Measurements from ENCODE around the gene TNNT3. TPM values are rescaled to one million over a fixed set of nuclear protein-coding genes. Genes with fewer than 3 reads are reported as not detected.
"Not testable (repeated sequence)": the region's sequence is repeated elsewhere in the genome, so short reads cannot be mapped to it uniquely, and the experiment has no call there.

The TNNT3 gene
- total and polyA plus RNA-seq, 8 donors, result 0.75 to 14.5 (median 3.1) TPM; not detected in 3

DNA sequence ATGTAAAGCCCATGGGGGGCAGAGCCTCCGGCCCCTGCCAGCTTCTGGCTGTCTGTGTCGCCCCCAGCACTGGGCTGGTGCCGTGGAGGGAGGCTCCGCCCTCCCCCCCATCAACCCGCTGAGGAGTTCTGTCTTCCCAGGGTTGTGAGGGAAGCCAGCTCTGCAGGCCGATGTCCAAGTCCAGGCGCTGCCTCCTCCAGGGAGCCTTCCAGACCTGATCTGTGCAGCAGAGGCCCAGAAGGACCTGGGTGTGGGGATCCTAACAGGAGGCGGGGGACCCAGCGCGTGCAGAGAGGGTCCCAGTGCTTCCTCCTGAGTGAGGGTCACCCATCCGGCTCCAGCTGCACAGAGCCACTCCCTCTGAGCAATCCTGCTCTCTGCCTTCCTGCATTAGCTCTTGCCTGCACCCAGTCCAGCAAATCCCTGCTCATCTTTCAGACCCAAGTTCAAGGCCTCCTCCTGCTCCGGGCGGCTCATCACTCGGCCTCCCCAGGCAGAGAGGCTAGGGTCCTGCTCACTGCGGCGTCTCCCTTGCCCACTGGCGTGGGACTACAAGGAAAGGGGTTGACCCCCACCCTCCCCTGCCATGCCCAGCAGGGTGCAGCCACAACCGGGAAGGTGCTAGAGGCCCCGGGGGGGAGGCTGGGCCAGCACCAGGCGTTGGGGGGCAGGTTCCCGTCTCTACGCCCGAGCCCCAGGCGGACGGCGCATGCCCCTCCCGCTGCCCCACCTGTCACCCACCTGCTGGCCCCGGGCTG is 44.2 kb upstream of the TNNT3 start:
- DNase-seq, result peak in 1 of 2 donors; percentile 45
- Histone ChIP-seq H3K36me3 (no peaks in the 10 kb centered on the region), H3K4me3 (peak overlapping the region in 1 of 4 donors; percentile 31), H3K27me3 (peaks cover 0 to 29% (median 0%) of the 10 kb centered on the region in 3 donors), H3K27ac (peak overlapping the region; percentile 60 to 88 (median 83)), H3K9me3 (no peaks in the 10 kb centered on the region), H3K4me1 (peaks cover 25 to 74% (median 49%) of the 10 kb centered on the region in 4 donors)
- WGBS, 5 donors, result 53 to 68% (median 59%) methylated on average over 16 to 28 of the region's 28 CpGs
- no peak for TF ChIP-seq POLR2A (IDR thresholded peaks at IDR 0.05)
- TF ChIP-seq POLR2AphosphoS5 (IDR thresholded peaks at IDR 0.05), result no peak
- no peak for TF ChIP-seq EP300 (IDR thresholded peaks at IDR 0.05)
- TF ChIP-seq, protein P1, sequence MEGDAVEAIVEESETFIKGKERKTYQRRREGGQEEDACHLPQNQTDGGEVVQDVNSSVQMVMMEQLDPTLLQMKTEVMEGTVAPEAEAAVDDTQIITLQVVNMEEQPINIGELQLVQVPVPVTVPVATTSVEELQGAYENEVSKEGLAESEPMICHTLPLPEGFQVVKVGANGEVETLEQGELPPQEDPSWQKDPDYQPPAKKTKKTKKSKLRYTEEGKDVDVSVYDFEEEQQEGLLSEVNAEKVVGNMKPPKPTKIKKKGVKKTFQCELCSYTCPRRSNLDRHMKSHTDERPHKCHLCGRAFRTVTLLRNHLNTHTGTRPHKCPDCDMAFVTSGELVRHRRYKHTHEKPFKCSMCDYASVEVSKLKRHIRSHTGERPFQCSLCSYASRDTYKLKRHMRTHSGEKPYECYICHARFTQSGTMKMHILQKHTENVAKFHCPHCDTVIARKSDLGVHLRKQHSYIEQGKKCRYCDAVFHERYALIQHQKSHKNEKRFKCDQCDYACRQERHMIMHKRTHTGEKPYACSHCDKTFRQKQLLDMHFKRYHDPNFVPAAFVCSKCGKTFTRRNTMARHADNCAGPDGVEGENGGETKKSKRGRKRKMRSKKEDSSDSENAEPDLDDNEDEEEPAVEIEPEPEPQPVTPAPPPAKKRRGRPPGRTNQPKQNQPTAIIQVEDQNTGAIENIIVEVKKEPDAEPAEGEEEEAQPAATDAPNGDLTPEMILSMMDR (IDR thresholded peaks at IDR 0.05), result no peak
- intact Hi-C loops (cut with DNase I; ENCODE audit: low total_unique reads), result no loop called here

DNA sequence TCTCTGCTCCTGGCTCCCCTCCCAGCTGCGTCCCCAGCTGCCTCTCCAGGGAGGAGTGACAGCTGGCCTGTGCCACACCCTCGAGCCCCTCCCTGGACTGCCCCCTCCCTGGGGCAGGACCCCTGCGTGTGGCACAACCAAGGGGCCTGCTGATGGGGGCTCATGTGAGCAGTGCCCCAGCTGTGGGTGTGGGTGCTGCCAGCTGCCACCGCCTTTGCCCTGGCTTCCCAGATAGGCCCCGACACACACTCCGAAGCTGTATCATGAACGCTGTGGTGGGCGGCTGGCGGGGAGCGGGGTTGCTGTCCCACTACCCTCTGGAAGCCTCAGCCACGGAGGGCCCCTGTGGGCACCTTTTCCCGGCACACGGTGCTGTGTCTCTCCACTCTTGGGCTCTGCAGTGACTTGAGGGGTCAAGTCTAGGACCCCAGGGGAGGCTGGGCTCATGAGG is 43.6 kb upstream of the TNNT3 start:
- WGBS, 5 donors, result 63 to 72% (median 66%) methylated on average over 7 to 12 of the region's 13 CpGs
- H3K27ac ChIP-seq, result peak overlapping the region; percentile 34 to 88 (median 83)
- H3K4me1 ChIP-seq, result peaks cover 29 to 74% (median 52%) of the 10 kb centered on the region in 4 donors
- H3K27me3 ChIP-seq, result peaks cover 0 to 23% (median 0%) of the 10 kb centered on the region in 3 donors
- DNase-seq; intact Hi-C loops (cut with DNase I; ENCODE audit: low total_unique reads); H3K9me3 ChIP-seq; H3K36me3 ChIP-seq: not testable (repeated sequence)
- H3K4me3 ChIP-seq, result peak overlapping the region in 2 of 4 donors; percentile 2 to 31

DNA sequence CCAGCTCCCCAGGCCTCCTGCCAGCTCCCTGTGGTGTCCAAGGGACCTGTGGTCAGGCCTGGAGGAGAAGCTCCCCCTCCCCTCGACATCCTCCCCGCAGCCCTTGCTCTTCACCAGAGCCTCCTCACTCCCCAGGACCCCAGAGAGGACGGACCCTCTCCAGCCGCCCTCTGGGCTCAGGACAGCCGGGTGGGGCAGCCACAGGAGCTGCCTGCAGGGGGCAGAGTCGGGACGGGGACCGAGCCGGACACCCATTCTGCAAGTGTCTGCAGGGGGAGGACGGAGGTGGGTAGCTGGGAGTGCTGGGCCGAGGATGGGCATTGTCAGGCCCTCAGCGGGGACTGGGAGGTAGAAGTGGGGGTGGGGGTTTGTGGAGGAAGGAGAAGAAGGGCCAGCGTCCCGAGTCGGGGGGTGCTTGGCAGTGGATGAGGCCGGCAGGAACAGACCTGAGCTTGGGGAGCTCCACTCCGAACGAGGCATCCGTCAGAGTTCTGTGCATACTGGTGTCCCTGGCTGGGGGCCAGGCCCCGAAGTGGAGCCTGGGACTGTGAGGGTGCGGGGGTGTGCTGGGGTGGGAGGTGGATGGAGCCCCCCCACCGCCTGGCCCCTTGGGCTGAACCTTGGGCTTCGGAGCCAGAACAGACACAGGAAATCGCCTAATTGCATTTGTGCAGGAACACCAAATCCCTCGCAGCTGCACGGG is 43.0 kb upstream of the TNNT3 start:
- no peak for TF ChIP-seq EP300 (IDR thresholded peaks at IDR 0.05)
- no peak for TF ChIP-seq POLR2A (IDR thresholded peaks at IDR 0.05)
- peak; percentile 24 to 44 (median 29) for TF ChIP-seq POLR2AphosphoS5 (IDR thresholded peaks at IDR 0.05)
- TF ChIP-seq, protein P1 (IDR thresholded peaks at IDR 0.05), result peak in 4 of 7 experiments; percentile 37 to 41 (median 38)
- Histone ChIP-seq H3K4me1 (peaks cover 35 to 77% (median 55%) of the 10 kb centered on the region in 4 donors), H3K27me3 (peaks cover 0 to 16% (median 0%) of the 10 kb centered on the region in 3 donors), H3K27ac (peak overlapping the region; percentile 34 to 88 (median 83)), H3K9me3 (no peaks in the 10 kb centered on the region), H3K36me3 (no peaks in the 10 kb centered on the region), H3K4me3 (peak overlapping the region in 2 of 4 donors; percentile 2 to 31)
- intact Hi-C loops (cut with DNase I; ENCODE audit: low total_unique reads), result no loop called here
- peak; percentile 47 to 88 for DNase-seq
- 24 to 43% (median 39%) methylated on average over 14 to 26 of the region's 26 CpGs for WGBS, 5 donors

DNA sequence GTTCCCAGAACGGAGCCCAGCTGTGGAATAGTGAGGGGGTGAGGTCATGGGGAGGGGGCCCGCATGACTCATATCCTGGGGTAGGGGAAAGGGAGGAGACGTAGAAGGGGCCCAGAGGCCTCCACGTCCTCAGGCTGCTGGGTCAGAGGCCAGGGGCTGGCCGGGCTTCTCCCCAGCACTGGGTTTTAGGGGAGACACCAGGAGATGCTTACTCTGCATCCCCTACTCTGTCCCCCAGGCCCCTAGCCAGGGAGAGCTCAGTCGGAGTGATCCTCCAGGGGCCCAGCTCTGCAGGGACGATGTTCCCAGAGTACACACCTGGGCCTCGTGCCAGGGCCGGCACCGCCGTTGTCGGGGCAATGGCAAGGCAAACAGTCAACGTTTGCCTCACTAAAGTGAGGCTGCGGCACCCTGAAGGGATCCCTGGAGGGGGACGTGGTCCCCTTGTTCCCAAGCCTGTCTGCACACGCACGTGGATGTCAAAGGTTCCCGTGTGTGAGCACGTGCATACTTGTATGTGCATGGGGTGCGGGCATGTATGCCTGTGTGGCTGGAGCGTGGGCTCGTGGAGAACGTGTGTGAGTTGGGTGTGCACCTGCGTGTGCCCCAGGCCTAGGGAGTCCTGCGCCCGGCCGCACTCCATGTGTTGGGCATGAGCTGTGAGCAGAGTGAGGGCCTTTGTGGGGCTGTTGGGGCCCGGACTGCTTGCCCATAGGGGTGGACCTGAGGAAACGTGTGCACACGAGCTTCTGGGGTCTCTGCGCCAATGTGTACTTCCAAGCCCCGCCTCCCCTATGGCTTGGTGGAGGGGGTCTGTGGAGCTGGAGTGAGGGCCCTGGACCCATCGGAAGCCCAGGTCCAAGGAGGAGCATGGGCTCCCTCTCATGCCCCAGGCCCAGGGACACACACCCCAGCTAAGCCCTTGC is 42.0 kb upstream of the TNNT3 start:
- TF ChIP-seq POLR2A (IDR thresholded peaks at IDR 0.05) (no peak), POLR2AphosphoS5 (IDR thresholded peaks at IDR 0.05) (peak in 1 of 3 donors; percentile 74), EP300 (IDR thresholded peaks at IDR 0.05) (no peak)
- TF ChIP-seq, protein P1 (IDR thresholded peaks at IDR 0.05), result no peak
- intact Hi-C loops (cut with DNase I; ENCODE audit: low total_unique reads), result no loop called here
- Histone ChIP-seq H3K27ac (peak overlapping the region; percentile 58 to 88 (median 83)), H3K36me3 (no peaks in the 10 kb centered on the region), H3K9me3 (no peaks in the 10 kb centered on the region), H3K27me3 (peaks cover 0 to 11% (median 0%) of the 10 kb centered on the region in 3 donors), H3K4me3 (peak overlapping the region in 1 of 4 donors; percentile 31), H3K4me1 (peaks cover 37 to 82% (median 63%) of the 10 kb centered on the region in 4 donors)
- DNase-seq, result peak; percentile 61 to 86
- WGBS, 5 donors, result 43 to 53% (median 46%) methylated on average over 19 to 33 of the region's 33 CpGs

Data from stomach (tissue), 9 donors.